ENCODE measurements around the gene CPT1B.

- no peak for TF ChIP-seq CTCF (conservative IDR thresholded peaks at IDR 0.05; ENCODE audit: low read depth in 2 of 2)
- TF ChIP-seq EZH2phosphoT487 (IDR thresholded peaks at IDR 0.05; ENCODE audit: unreplicated experiment): no peak
- no peak for TF ChIP-seq EZH2 (IDR thresholded peaks at IDR 0.05; ENCODE audit: low read depth, unreplicated experiment)
- TF ChIP-seq POLR2AphosphoS5 (IDR thresholded peaks at IDR 0.05; ENCODE audit: low read depth): no peak
- no peak for TF ChIP-seq ZNF331 (CRISPR knock-in tag; IDR thresholded peaks at IDR 0.05; ENCODE audit: low read depth)
- no peak for TF ChIP-seq STAT1 (IDR thresholded peaks at IDR 0.05; ENCODE audit: unreplicated experiment)
- no peak for TF ChIP-seq JUNB (IDR thresholded peaks at IDR 0.05; ENCODE audit: unreplicated experiment)
- TF ChIP-seq, protein P1, sequence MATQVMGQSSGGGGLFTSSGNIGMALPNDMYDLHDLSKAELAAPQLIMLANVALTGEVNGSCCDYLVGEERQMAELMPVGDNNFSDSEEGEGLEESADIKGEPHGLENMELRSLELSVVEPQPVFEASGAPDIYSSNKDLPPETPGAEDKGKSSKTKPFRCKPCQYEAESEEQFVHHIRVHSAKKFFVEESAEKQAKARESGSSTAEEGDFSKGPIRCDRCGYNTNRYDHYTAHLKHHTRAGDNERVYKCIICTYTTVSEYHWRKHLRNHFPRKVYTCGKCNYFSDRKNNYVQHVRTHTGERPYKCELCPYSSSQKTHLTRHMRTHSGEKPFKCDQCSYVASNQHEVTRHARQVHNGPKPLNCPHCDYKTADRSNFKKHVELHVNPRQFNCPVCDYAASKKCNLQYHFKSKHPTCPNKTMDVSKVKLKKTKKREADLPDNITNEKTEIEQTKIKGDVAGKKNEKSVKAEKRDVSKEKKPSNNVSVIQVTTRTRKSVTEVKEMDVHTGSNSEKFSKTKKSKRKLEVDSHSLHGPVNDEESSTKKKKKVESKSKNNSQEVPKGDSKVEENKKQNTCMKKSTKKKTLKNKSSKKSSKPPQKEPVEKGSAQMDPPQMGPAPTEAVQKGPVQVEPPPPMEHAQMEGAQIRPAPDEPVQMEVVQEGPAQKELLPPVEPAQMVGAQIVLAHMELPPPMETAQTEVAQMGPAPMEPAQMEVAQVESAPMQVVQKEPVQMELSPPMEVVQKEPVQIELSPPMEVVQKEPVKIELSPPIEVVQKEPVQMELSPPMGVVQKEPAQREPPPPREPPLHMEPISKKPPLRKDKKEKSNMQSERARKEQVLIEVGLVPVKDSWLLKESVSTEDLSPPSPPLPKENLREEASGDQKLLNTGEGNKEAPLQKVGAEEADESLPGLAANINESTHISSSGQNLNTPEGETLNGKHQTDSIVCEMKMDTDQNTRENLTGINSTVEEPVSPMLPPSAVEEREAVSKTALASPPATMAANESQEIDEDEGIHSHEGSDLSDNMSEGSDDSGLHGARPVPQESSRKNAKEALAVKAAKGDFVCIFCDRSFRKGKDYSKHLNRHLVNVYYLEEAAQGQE (IDR thresholded peaks at IDR 0.05; ENCODE audit: unreplicated experiment): no peak
These were observed 32.4 kb upstream of the CPT1B start for GRCh38 chr22:50610581-50610980.

Measured in GM23338 (cell line).